Endodermal cell (in vitro differentiated cells): ENCODE measurements around the gene TPRKB. TPM values are rescaled to one million over a fixed set of nuclear protein-coding genes. Genes with fewer than 3 reads are reported as not detected.
"Not testable (repeated sequence)": the region's sequence is repeated elsewhere in the genome, so short reads cannot be mapped to it uniquely, and the experiment has no call there.

Experiments
- DNase-seq: peaks from one replicate; pipeline ENCODE4 v3.0.0-alpha.2; 2017
- H3K27ac ChIP-seq: 2 replicates; pipeline ENCODE4 v1.5.1; 2013; ENCODE audit warnings: mild to moderate bottlenecking, low read depth, low read length, moderate library complexity
- H3K27me3 ChIP-seq: 2 replicates; pipeline ENCODE4 v1.6.1; 2013; ENCODE audit warnings: mild to moderate bottlenecking, low read length, moderate library complexity; ENCODE audit not compliant: insufficient read depth, control insufficient read depth, poor library complexity, severe bottlenecking
- H3K36me3 ChIP-seq: 2 replicates; pipeline ENCODE4 v1.7.0; 2013; ENCODE audit warnings: mild to moderate bottlenecking, low read length, moderate library complexity; ENCODE audit not compliant: control insufficient read depth, insufficient read depth
- H3K4me1 ChIP-seq: one replicate; pipeline ENCODE4 v1.7.0; 2013; ENCODE audit warnings: low read length; ENCODE audit not compliant: control insufficient read depth, insufficient read depth
- H3K4me3 ChIP-seq: 2 replicates; pipeline ENCODE4 v1.5.1; 2013; ENCODE audit warnings: mild to moderate bottlenecking, low read length, moderate library complexity
- H3K9ac ChIP-seq: 2 replicates; pipeline ENCODE4 v1.6.1; 2013; ENCODE audit warnings: mild to moderate bottlenecking, low read length, moderate library complexity; ENCODE audit not compliant: poor library complexity, severe bottlenecking; ENCODE audit errors: extremely low read depth
- H3K9me3 ChIP-seq: 2 replicates; pipeline ENCODE4 v1.6.1; 2013; ENCODE audit warnings: mild to moderate bottlenecking, low read length, moderate library complexity; ENCODE audit not compliant: control insufficient read depth
- H3K27ac Mint-ChIP-seq: 2 replicates; pipeline ENCODE4 v1.8.0; 2020; ENCODE audit warnings: mixed read lengths
- H3K27me3 Mint-ChIP-seq: 2 replicates; pipeline ENCODE4 v1.8.0; 2021; ENCODE audit warnings: mild to moderate bottlenecking, mixed read lengths; ENCODE audit not compliant: insufficient read depth
- H3K36me3 Mint-ChIP-seq: 2 replicates; pipeline ENCODE4 v1.8.0; 2020; ENCODE audit warnings: low read depth, mixed read lengths
- H3K4me1 Mint-ChIP-seq: 2 replicates; pipeline ENCODE4 v1.8.0; 2020; ENCODE audit warnings: mixed read lengths
- H3K4me3 Mint-ChIP-seq: 2 replicates; pipeline ENCODE4 v1.8.0; 2020; ENCODE audit warnings: mild to moderate bottlenecking, moderate library complexity, mixed read lengths
- H3K9me3 Mint-ChIP-seq: 2 replicates; pipeline ENCODE4 v1.8.0; 2020; ENCODE audit warnings: mild to moderate bottlenecking, mixed read lengths
- WGBS, 2 experiments: methylation state at CpG; one replicate each; pipeline versions ENCODE4 v1.1.5 to v1.1.7; 2013; ENCODE audit warnings: missing lambda C conversion rate in 2 of 2, mixed read lengths in 1 of 2; ENCODE audit not compliant: insufficient coverage in 1 of 2, insufficient read length in 1 of 2; 5-methylcytosine and 5-hydroxymethylcytosine counted together
- total RNA-seq, 2 donors: library from RNA; stranded (reverse); fragmentation: NEBNext Ultra II Directional in 1 of 2; extraction: Animal tissue kit (Norgen Biotek cat#: 25700) in 1 of 2; gene quantifications; 2 replicates in 1 of 2; 3 replicates in 1 of 2; pipeline ENCODE4 v1.2.1, GENCODE V29; 2021
- TF ChIP-seq, protein P1 (sequence below): fragments of 200-600 bp; sonication (generic); conservative IDR thresholded peaks from 2 replicates; pipeline ENCODE4 v1.5.0; 2021; ENCODE audit warnings: antibody characterized with exemption, mild to moderate bottlenecking

TPRKB gene
- total RNA-seq, 2 donors from 2014 or later = 37.9 to 42.7 TPM

GRCh38 chr2:73690372-73691088 lies 46.6 kb downstream of the TPRKB start:
- H3K9ac ChIP-seq, H3K36me3 Mint-ChIP-seq, H3K9me3 ChIP-seq, H3K27ac ChIP-seq, H3K4me1 ChIP-seq, H3K4me1 Mint-ChIP-seq, H3K27ac Mint-ChIP-seq, H3K36me3 ChIP-seq, H3K4me3 Mint-ChIP-seq, H3K4me3 ChIP-seq: not testable (repeated sequence)
- peak; percentile 59 for DNase-seq
- TF ChIP-seq, protein P1, sequence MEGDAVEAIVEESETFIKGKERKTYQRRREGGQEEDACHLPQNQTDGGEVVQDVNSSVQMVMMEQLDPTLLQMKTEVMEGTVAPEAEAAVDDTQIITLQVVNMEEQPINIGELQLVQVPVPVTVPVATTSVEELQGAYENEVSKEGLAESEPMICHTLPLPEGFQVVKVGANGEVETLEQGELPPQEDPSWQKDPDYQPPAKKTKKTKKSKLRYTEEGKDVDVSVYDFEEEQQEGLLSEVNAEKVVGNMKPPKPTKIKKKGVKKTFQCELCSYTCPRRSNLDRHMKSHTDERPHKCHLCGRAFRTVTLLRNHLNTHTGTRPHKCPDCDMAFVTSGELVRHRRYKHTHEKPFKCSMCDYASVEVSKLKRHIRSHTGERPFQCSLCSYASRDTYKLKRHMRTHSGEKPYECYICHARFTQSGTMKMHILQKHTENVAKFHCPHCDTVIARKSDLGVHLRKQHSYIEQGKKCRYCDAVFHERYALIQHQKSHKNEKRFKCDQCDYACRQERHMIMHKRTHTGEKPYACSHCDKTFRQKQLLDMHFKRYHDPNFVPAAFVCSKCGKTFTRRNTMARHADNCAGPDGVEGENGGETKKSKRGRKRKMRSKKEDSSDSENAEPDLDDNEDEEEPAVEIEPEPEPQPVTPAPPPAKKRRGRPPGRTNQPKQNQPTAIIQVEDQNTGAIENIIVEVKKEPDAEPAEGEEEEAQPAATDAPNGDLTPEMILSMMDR = peak; percentile 81
- Mint-ChIP-seq H3K9me3 (peaks cover 14% of the 10 kb centered on the region), H3K27me3 (peaks cover 62% of the 10 kb centered on the region)
- 59 to 80% methylated on average over 1 to 4 of the region's 4 CpGs for WGBS, 2 experiments
- H3K27me3 ChIP-seq = peaks cover 41% of the 10 kb centered on the region

DNA sequence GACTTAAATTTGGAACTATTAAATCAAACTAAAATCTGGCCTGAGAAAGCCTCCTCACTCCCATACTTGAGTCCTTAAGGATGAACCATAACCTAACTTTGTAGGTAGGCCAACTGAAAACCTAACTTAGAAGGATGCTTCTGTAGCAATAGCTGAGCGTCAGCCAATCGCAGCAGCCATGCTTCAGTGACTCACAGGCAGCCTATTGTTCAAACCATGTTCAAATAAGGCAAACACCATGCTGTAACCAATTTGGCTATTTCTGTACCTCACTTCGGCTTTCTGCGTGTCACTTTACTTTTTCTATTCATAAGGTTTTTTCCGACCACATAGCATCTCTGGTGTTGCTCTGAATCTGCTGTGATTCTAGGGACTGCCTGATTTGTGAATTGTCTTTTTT lies 48.7 kb downstream of the TPRKB start:
- not testable (repeated sequence) for H3K36me3 ChIP-seq, DNase-seq, H3K27ac Mint-ChIP-seq, H3K4me1 ChIP-seq, H3K4me3 Mint-ChIP-seq, H3K4me1 Mint-ChIP-seq, H3K36me3 Mint-ChIP-seq, H3K27ac ChIP-seq, H3K9ac ChIP-seq, H3K9me3 ChIP-seq, H3K4me3 ChIP-seq
- WGBS, 2 experiments = 90 to 92% methylated on average over 4 to 5 of the region's 5 CpGs
- peaks cover 39% of the 10 kb centered on the region for H3K27me3 ChIP-seq
- Mint-ChIP-seq H3K9me3 (peaks cover 14% of the 10 kb centered on the region), H3K27me3 (peaks cover 58% of the 10 kb centered on the region)

DNA sequence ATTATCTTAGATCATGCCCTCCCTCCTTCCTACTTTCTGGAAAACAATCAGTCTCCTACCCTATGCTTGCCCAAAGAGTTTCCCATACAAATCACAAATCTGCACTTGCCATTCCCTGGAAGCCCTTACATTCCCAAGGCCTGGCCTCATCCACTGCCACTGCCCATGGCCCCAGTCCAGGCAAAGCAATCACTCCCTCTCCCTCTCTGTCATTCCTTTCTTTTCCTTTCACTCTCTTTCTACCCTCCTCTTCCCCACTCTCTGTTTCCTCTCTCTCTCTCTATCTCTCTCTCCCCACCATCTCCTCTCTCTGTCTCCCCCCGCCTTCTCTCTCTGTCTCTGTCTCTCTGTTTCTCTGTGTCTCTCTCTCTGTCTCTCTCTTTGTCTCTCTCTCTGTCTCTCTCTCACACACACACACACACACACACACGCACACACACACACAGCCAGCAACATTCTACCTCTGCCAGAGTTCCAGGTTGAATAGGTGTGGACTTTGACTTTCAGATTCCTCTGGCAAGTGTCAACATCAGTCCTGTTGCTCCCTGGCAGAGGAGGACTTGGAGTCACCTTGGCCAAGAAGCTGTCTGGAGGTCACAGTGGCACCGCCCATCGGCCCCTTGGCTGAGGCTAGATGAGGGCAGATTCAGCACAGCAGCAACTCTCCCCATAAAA lies 51.2 kb downstream of the TPRKB start:
- Mint-ChIP-seq H3K27me3 (peaks cover 59% of the 10 kb centered on the region), H3K4me3 (no peak overlapping the region), H3K27ac (no peak overlapping the region), H3K9me3 (peaks cover 14% of the 10 kb centered on the region), H3K4me1 (no peaks in the 10 kb centered on the region), H3K36me3 (no peaks in the 10 kb centered on the region)
- H3K36me3 ChIP-seq = no peaks in the 10 kb centered on the region
- H3K4me3 ChIP-seq = no peak overlapping the region
- H3K9me3 ChIP-seq = peaks cover 5% of the 10 kb centered on the region
- H3K27me3 ChIP-seq = peaks cover 35% of the 10 kb centered on the region
- H3K4me1 ChIP-seq = no peaks in the 10 kb centered on the region
- no peak overlapping the region for H3K9ac ChIP-seq
- TF ChIP-seq, protein P1 = no peak
- WGBS, 2 experiments = 79 to 100% methylated on average over 1 to 4 of the region's 4 CpGs
- DNase-seq = no peak
- no peak overlapping the region for H3K27ac ChIP-seq
